Stimulated activated CD4-positive, alpha-beta T cell treated with anti-CD3 and anti-CD28 coated beads, Interleukin-15, amount 100 ng/mL, for 24 hours (primary cell): ENCODE results near the gene SPATA32.

Experiments
- DNase-seq: peaks from one replicate; pipeline ENCODE4 v3.0.0-alpha.2; 2020

SPATA32 gene

GRCh38 chr17:45227926-45228762 lies 33.8 kb downstream of the SPATA32 start:
- peak; percentile 60 for DNase-seq

DNA sequence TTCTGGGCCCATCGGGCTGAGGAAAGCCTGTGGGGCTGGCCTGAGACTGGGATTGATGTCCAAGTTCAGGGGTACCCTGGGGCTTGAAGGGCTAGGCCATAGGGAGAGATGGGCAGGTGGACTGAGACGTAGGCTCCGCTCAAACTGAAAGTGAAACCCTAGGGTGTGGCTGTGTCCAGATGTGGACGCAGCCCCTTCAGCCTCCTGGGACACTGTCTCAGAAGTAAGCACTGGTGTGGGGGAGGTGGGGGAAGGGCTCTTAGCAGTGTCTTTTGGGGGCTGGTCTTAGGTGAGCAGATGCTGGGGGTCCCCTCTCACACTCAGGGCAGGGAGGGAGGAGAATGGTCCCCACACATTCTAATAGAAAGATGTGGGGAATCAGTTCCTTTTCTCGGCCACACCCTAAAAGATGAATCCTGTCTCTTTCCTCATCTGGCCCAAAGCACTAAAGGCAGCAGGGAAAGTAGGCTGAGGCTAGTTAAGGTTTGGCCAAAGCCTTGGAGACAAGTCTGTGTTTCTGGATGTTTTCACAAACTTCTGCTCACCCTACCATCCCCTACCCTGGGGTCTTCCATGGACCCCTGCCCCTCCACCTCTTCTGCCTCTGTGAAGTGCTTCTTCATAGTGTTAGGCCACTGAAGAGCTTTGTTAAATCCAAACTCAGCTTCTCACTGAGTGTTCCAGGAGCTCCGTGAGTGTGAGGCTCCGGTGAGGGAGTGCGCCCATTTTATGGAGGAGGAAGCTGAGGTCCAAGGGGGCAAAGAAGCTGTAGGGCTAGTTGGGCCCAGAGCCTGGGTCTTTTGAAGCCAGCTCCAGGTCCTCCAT lies 34.6 kb downstream of the SPATA32 start:
- DNase-seq = peak; percentile 42

DNA sequence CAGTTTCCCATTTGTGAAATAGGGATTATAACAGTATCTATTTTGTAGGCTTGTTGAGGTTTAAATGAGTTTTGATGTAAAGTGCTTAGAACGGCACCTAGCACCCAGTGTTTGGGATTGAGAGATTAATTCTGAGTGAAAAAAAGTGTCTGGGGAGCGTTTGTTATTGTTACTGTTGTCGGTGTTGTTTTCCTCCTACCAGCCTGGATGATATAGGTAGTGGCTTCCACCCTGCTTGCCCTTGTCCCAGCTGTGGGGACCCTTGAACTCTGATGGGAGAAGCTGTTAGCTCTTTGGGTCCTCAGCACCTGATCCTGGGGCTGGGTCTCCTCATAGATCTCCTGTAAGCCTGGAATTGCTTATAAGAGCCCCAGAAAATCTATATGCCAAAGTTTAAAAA lies 35.3 kb downstream of the SPATA32 start:
- no peak for DNase-seq

GRCh38 chr17:45225964-45226530 lies 35.8 kb downstream of the SPATA32 start:
- peak; percentile 99 for DNase-seq

- peak; percentile 73 for DNase-seq
Measured at GRCh38 chr17:45225051-45225700, 36.7 kb downstream of the SPATA32 start.

DNA sequence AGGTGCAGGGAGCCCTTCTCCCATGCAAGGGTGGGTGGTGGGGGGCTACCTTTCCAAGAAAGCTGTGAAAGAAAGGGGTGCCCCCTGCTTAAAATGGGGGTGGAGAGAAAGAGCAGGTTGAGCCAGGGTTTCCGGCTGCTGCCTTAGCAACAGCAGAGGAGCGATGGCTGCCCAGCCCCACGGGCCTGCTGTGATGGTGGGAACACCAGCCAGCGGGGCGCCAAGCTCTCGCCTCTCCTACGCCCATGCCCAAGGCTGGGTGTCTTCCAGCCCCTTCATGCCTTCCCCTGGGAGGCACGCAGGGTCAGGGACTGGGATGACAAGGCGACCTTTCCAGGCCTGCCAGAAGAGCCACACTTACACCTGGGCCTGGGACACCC lies 37.2 kb downstream of the SPATA32 start:
- DNase-seq = peak; percentile 62

- DNase-seq = peak; percentile 78
Measured at GRCh38 chr17:45223539-45224528, 38.1 kb downstream of the SPATA32 start.

- DNase-seq = no peak
Measured at GRCh38 chr17:45222996-45223538, 38.8 kb downstream of the SPATA32 start.

GRCh38 chr17:45222289-45222995 lies 39.5 kb downstream of the SPATA32 start:
- peak; percentile 83 for DNase-seq

DNA sequence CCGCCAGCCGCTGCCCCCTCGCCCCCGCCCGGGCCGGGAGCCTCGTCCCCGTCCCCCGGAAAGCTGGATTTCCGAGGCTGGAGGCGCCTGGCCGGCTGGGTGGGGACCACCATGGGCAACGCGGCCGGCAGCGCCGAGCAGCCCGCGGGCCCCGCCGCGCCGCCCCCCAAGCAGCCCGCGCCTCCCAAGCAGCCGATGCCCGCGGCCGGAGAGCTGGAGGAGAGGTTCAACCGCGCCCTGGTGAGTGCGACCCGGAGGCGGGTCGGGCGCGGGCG lies 39.9 kb downstream of the SPATA32 start:
- peak; percentile 44 for DNase-seq

DNA sequence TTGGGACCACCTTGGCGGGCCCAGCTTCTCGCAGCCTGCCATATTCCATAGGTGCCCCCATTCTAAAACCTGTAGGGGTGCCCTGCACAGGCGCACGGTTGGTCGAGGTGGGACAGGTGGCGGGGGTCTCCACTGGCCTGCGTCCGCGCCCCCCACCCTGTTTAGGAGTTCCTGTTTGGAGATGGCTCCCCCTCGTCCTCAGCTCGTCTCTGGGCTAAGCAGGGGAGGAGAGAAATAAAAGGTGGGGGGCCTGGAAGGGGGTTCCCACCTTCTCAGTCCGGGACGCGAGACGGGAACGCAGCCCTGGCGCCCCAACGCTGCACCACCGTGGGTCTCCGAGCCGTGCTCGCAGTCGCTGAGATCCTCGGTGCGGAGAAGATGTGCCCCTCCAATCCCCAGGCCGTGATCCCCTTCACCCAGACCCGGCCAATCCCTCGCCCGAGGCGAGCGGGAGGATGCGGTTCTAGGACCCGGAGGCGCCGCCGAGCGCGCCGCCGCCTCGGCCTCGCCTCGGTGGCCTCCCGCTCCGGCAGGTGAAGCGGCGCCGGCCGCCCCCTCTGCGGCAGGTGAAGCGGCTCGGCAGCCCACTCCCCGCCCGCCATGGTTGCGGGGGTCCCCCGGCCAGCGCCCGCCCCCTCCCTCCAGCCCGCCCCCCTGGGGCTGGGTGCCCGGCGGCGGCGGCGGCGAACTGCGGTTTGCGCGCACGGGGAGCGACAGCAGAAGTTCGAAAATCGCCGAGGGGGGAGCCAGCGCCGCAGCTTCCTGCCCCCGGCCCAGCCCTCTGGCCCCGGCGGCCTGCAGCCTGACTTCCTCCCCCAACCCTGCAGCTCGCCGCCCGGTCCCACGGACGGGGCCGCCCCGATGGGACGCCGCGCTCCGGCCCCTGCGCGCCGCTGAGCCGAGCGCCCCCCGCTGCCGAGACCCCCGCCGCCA lies 40.5 kb downstream of the SPATA32 start, which contains the start of gene FMNL1:
Gene FMNL1 (plus strand): TSS at position 805 of the 933 bp plus-strand sequence. CDS start 240 bp downstream, outside the sequence.
- DNase-seq = peak; percentile 76

DNA sequence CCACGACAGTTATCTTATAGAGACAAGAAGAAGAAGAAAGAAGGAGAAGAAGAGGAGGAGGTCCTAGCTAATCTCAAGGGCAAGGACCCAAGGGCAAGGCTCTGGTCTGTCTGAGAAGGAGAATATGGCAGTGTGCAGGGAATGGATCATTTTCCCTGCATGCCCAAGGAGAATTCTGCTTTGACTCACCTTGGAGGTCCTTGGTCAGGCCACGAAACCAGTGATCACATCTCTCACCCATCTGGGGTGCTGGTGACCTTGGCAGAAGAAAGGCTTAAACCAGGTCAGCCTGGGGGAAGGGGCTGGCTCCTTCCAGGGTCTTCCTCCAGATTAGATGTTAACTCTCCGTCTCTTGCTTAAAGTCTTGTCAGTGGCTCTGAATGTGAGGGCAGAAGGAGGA lies 41.8 kb downstream of the SPATA32 start:
- no peak for DNase-seq

- peak; percentile 90 for DNase-seq
Measured at GRCh38 chr17:45218895-45219661, 42.8 kb downstream of the SPATA32 start.
